GM12892 (cell line): ENCODE data around the gene GREB1.

Experiments
- POLR2A ChIP-seq: IDR thresholded peaks from 2 replicates; pipeline ENCODE4 v1.6.1; 2011; ENCODE audit warnings: low read depth, low read length, control low read depth
- POLR2AphosphoS5 ChIP-seq: IDR thresholded peaks from 2 replicates; pipeline ENCODE4 v1.6.1; 2011; ENCODE audit warnings: low read depth, low read length, control low read depth

DNA sequence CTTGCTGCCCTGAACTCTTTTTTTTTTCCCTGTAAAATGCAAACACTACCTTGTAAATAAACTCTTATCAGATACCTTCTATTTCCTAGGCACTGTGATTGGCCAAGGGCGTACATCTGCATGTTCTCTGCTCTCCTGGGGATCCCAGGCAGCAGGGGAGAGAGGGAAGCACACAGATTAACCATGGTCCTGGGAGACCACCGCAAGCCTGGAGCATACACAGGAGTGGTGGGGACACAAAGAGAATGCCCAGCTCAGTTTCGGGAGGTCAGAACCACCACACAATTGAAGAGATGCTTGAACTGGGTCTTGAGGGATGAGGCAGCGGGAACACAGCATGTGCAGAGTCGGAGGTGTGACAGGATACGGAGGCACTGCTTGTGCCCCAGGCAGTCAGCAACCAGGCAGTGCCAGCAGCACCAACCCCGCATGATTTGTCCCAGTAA is 2.1 kb downstream of the GREB1 start:
- TF ChIP-seq POLR2AphosphoS5 (no peak), POLR2A (no peak)
